HG02884 (cell line): Measurements from ENCODE around the gene GNG12.
A peak's percentile ranks its signal among the peaks of the same experiment; 100 is the strongest.

ENCODE experiments used
- ATAC-seq: cut with Tn5 transposase; IDR thresholded peaks from one replicate; pipeline ENCODE4 v1.9.1; 2021; ENCODE audit warnings: mild to moderate bottlenecking, moderate library complexity; ENCODE audit not compliant: unreplicated experiment

The GNG12 gene

GRCh38 chr1:67686267-67687197, 146.7 kb downstream of the GNG12 start:
- ATAC-seq: no peak

- peak; percentile 8 for ATAC-seq
Measured at GRCh38 chr1:67685558-67686266, 147.6 kb downstream of the GNG12 start.

- ATAC-seq: peak; percentile 81
Measured at GRCh38 chr1:67685067-67685557, 148.2 kb downstream of the GNG12 start, which contains the start of gene GADD45A. GADD45A (plus strand) TSS chr1:67685201; CDS start chr1:67685495, 294 bp downstream.

GRCh38 chr1:67684526-67685066, 148.7 kb downstream of the GNG12 start:
- no peak for ATAC-seq

GRCh38 chr1:67683766-67684525, 149.3 kb downstream of the GNG12 start:
- no peak for ATAC-seq

GRCh38 chr1:67683316-67683715, 150.0 kb downstream of the GNG12 start:
- no peak for ATAC-seq

GRCh38 chr1:67682659-67683197, 150.5 kb downstream of the GNG12 start:
- no peak for ATAC-seq

GRCh38 chr1:67680486-67680885, 152.8 kb downstream of the GNG12 start:
- no peak for ATAC-seq

GRCh38 chr1:67679691-67680090, 153.6 kb downstream of the GNG12 start:
- no peak for ATAC-seq

GRCh38 chr1:67677930-67678329, 155.3 kb downstream of the GNG12 start:
- ATAC-seq: no peak

GRCh38 chr1:67677408-67677807, 155.9 kb downstream of the GNG12 start:
- no peak for ATAC-seq

- ATAC-seq: no peak
Measured at GRCh38 chr1:67676946-67677345, 156.3 kb downstream of the GNG12 start.

GRCh38 chr1:67676287-67676686, 157.0 kb downstream of the GNG12 start:
- ATAC-seq: no peak

- peak; percentile 76 for ATAC-seq
Measured at GRCh38 chr1:67675800-67676199, 157.5 kb downstream of the GNG12 start.

GRCh38 chr1:67674260-67675011, 158.8 kb downstream of the GNG12 start:
- no peak for ATAC-seq

GRCh38 chr1:67673468-67674201, 159.6 kb downstream of the GNG12 start:
- no peak for ATAC-seq

GRCh38 chr1:67672260-67672803, 160.9 kb downstream of the GNG12 start:
- ATAC-seq: no peak

- no peak for ATAC-seq
Measured at GRCh38 chr1:67668660-67669059, 164.6 kb downstream of the GNG12 start.

GRCh38 chr1:67666636-67667035, 166.6 kb downstream of the GNG12 start:
- no peak for ATAC-seq
